ENCODE results near the gene MVK.

DNA sequence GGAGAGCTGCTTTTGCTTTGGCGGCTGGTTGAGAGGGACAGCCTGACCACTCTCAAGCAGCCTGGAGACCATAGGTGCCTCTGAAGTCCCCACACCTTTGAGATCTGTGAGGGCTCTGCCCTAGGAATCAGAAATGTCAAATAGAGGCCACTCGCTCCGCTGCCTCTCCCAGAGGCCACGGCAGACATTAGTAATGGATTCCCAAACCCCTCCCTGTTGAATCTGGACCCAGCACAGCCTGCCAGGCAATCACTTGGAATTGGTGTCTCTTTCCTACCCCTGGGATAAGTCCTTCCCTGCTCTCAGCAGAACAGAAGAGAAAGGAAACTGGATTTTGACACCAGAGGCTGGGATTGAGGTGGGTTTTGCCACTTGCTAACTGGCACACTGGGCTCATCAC, 25.3 kb upstream of the MVK start:
- TF ChIP-seq MYC (IDR thresholded peaks at IDR 0.05; ENCODE audit: low read depth, low read length): no peak
- TF ChIP-seq, protein P1, sequence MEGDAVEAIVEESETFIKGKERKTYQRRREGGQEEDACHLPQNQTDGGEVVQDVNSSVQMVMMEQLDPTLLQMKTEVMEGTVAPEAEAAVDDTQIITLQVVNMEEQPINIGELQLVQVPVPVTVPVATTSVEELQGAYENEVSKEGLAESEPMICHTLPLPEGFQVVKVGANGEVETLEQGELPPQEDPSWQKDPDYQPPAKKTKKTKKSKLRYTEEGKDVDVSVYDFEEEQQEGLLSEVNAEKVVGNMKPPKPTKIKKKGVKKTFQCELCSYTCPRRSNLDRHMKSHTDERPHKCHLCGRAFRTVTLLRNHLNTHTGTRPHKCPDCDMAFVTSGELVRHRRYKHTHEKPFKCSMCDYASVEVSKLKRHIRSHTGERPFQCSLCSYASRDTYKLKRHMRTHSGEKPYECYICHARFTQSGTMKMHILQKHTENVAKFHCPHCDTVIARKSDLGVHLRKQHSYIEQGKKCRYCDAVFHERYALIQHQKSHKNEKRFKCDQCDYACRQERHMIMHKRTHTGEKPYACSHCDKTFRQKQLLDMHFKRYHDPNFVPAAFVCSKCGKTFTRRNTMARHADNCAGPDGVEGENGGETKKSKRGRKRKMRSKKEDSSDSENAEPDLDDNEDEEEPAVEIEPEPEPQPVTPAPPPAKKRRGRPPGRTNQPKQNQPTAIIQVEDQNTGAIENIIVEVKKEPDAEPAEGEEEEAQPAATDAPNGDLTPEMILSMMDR (IDR thresholded peaks at IDR 0.05; ENCODE audit: low read depth, low read length): no peak

Measured in NB4 (cell line).